HPDE6-E6E7 (cell line): ENCODE measurements around the gene TKTL2.
A peak's percentile ranks its signal among the peaks of the same experiment; 100 is the strongest.

ENCODE experiments used
- DNase-seq: peaks from one replicate; pipeline ENCODE4 v3.0.0; 2011; ENCODE audit warnings: missing footprints; ENCODE audit errors: extremely low spot score

TKTL2 gene, protein sequence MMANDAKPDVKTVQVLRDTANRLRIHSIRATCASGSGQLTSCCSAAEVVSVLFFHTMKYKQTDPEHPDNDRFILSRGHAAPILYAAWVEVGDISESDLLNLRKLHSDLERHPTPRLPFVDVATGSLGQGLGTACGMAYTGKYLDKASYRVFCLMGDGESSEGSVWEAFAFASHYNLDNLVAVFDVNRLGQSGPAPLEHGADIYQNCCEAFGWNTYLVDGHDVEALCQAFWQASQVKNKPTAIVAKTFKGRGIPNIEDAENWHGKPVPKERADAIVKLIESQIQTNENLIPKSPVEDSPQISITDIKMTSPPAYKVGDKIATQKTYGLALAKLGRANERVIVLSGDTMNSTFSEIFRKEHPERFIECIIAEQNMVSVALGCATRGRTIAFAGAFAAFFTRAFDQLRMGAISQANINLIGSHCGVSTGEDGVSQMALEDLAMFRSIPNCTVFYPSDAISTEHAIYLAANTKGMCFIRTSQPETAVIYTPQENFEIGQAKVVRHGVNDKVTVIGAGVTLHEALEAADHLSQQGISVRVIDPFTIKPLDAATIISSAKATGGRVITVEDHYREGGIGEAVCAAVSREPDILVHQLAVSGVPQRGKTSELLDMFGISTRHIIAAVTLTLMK

DNA sequence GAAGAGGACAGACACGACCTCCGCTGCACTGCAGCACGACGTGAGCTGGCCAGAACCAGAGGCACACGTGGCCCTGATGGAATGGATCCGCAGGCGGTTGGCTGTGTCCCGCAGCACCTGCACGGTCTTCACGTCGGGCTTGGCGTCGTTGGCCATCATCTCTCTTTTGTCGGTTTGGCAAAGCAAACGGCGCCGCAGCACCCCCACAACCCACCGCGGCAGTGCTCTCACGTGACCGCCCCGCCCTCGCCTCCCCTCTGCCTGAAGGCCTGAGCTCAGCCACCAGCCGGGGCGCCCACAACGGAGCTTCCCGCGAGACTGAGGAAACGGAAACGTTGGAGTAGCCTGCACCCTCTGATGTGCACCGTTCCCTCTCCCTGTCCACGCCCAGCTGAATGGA is at the start of gene TKTL2:
TKTL2 (minus strand) TSS at position 179 of the 400 bp plus-strand sequence; CDS start at position 159, 20 bp downstream.
- no peak for DNase-seq

DNA sequence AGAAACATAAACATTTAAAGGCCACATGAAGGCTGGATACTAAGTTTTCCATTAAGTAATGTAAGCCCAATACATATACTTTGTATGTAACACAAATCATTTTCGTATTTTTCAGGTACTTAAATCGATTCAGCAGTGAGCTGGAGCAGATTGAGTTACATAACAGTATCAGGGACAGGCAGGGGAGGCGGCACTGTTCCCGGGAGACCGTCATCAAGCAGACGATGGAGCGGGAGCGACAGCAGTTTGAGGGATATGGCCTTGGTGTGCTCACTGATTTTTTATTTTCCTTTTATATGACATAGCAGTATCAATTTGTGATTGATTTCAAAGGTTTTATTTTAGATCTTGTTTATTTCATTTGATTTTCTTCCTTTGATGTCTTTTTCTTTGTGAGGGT is 41.6 kb upstream of the TKTL2 start:
- DNase-seq, result no peak

DNA sequence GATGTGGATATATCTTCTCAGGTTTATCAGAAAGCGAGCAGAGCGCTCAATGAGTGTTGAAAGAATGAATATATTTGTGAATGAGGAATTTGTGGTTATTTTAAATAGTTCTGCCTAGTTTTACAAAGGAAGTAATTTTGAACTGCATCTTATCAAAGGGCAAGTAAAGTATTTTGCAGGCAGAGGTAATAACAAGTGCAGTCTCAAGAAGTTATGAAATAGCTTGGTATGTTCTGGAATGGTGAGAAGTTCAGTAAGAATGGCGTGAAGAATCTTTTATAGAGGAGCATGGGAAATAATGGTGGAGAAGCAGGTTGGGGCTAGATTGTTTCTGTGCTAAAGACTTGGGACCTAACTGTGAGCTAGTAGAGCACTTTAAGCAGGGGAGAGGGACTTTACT is 31.8 kb upstream of the TKTL2 start:
- DNase-seq, result no peak

DNA sequence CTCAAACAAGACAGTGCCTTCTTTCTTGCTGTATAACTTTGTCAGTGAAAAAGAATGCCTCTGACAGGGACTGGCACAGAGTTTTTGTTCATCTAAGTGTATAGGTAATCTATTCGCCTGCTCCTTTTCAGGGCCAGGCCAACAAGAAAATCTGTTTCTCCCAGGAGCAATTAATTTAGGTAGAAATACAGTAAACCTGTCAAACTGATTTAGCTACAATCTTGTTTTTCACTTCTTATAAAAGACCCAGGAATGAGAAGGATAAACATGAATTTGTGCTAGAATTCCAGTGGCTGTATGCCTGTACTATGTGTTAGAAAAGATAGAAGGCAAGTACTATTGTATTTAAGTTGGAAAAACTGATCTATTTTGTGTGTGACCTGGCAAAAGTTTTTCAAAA is 27.0 kb upstream of the TKTL2 start:
- no peak for DNase-seq

DNA sequence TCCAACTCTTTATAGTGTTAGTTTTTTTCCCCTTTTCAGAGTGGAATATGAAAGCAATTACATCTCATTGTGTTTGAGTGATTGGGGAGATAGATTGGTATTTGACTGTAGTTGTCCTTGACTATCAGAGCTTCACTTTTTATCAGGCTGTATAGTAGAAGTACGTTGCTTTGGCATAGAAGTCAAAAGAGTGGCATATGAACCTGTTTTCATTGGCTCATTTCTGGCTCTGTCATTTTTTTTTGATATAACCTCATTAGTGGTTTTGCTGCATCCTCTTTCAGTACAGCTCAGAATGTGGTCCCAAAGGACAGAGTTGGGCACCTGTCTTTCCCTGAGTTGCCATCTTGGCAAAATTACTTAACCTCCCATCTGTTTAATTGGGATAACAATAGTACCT is 22.3 kb upstream of the TKTL2 start:
- DNase-seq, result no peak

DNA sequence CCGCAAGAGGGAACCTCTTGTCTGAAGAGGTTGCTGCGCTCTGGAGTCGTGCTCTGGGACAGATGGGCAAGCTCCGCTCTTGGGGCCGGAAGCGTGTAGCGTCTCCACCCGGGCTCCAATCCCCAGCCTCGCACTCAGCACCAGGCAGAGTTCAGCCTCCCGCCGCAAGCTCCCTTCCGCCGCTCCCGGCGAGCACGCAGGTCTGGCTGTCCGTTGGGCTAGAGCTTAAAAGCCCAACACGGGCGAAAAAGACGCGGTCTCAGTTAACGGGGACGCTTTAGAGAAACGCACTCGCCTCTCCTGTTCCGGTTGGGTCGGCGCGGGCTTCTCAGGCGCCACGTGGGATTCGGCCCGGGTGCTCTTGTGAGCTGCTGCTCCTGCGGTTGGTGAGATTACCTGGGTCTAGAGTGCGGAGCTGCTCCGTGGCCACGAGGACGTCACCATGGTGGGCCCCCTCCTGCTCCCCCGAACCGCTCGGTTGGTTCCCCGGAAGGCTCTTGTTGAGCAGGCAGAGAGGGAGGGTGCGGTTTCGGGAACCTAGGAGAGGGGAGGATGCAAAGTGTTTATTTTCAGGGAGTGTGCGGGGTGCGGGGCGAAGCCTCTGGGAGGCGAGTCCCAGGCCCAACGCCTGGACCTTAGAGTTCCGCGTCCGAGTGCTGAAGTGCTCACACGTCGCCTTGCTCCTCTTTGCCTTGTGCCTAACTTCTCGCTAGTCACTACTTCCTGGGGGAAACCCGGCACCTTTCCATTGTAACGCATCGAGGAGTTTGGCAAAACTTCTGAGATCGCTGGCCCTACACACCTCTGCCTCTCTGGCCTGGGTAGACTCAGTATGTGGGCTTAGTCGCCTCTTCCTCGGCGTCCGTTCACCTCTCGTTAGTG is 21.0 kb upstream of the TKTL2 start, which contains the start of gene TMA16:
TMA16 (plus strand) TSS at position 331 of the 882 bp plus-strand sequence; CDS start at position 443, 112 bp downstream.
- peak; percentile 64 for DNase-seq

DNA sequence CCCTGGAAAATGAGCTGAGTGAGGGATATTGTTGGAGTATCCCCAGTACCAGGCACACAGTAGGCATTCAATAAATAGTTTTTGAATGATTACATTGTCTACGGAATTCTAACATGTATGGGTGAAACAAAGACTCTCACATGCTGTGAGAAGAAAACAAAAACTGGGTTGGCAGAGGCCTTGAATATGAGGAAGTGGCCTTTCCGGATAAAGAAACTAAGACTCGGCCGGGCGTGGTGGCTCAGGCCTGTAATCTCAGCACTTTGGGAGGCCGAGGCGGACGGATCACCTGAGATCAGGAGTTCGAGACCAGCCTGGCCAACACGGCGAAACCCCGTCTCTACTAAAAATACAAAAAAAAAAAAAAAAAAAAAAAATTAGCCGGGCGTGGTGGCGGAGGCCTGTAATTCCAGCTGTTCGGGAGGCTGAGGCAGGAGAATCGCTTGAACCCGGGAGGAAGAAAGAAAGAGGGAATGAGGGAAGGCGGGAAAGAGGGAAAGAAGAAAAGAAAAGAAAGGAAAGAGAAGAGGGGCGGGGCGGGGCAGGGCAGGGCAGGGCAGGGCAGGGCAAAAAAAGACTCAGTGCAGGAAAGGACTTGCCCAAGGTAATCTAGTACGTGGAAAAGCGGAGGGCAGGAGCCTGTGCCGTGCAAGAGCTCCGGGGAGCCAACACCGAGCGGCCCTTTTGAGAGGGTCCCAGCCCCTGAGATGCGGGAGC is 20.2 kb upstream of the TKTL2 start:
- no peak for DNase-seq

DNA sequence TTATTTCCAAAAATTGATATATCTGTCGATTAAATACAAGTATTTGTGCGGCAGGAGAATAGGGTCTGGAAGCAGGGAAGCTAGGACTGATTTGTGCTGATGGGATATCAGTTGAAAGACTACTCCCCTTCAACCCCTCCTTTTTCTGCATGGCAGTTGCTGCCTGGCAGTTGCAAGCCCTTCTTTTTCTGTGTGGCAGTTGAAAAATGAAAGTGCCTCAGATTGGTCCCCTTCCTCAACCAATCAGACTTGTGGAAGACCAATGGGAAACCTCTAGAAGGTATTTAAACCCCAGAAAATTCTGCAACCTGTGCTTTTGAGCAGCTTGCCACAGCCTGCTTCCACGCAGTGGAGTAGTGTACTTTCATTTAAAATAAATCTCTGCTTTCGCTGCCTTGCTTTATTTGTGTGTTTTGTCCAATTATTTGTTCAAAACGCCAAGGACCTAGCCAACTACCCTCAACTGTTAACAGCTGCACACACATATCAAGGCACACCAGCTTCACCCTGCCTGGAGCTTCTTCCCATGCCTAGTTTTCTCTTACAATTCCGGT is 19.5 kb upstream of the TKTL2 start:
- no peak for DNase-seq

DNA sequence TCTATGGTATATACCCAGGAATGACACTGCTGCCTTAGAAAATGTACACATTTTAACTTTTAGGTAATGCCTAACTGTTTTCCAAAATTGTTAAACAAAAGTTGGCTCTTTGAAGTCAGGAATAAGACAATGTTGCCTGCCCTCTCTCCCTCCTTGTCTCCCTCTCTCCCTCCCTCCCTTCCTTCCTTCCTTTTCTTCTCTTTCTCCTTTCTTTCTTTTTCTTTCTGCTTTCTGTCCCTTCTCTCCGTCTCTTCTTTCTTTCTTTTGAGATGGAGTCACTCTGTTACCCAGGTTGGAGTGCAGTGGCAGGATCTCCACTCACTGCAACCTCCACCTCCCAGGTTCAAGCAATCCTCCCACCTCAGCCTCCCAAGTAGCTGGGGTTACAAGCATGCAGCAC is 16.4 kb upstream of the TKTL2 start:
- no peak for DNase-seq

DNA sequence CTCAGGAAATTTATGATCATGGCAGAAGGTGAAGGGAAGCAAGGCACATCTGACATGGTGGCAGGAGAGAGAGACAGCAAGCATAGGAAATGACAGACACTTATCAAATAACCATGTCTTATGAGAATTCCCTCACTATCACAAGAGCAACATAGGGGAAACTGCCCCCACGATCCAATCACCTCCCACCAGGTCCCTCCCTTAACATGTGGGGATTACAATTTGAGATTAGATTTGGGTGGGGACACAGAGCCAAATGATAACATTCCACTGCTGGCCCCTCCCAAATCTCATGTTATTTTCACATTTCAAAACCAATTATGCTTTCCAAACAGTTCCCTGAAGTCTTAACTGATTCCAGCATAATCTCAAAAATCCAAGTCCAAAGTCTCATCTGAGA is 12.8 kb upstream of the TKTL2 start:
- DNase-seq, result no peak

DNA sequence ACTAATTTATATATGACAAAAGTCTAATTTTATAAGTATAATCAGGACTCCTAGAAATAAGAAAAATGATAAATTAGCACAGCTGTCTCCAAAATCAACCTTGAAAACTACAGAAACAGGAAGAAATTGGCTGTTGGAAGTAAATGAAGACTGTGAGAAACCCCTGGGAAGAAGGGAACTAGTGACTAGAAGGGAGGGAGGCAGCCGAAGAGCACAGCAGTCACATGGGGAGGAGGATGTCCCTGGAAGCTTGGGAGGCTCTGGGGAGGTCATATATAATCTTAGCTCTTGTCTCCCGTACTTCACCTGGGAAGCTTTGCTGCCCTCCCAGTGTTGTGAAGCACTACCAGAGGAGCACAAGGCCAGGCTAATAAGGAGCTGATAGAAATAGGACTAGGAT is 12.0 kb upstream of the TKTL2 start:
- no peak for DNase-seq

DNA sequence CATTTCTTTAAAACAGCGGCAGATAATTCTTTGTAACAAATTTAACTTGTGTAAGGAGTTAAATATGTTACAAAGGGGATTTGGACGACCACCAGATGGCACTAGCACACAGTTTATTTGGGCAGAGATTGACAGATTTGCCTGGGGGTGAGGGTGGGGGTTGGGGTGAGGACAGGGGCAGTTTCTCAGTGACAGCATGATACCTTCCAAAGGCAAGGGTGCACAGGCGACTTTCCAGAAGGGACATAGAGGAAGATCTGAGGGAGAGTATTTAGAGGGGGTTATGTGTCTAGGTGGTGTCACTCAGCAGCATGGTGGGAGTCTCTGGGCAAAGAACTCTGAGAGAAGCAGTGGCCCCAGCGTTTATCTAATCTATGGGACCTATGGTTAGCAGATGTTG is 11.4 kb upstream of the TKTL2 start:
- no peak for DNase-seq

DNA sequence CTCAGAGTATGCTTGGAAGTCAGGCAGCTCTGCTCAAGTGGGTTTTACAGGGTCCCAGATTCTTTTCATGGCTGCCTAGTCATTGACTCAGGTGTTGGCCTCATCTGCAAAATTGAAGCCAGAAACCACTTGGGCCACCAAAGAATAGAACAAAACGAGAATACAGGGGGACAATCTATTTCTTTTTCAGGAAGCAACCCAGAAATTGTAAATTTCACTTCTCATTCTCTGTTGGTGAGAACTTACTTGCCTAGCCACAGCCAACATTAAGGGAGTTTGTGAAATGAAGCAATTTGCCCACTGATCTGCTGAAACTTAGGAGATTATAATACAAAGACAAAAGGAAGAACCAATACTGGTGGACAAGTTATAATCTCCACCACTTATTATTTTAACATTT is 8.6 kb upstream of the TKTL2 start:
- no peak for DNase-seq

DNA sequence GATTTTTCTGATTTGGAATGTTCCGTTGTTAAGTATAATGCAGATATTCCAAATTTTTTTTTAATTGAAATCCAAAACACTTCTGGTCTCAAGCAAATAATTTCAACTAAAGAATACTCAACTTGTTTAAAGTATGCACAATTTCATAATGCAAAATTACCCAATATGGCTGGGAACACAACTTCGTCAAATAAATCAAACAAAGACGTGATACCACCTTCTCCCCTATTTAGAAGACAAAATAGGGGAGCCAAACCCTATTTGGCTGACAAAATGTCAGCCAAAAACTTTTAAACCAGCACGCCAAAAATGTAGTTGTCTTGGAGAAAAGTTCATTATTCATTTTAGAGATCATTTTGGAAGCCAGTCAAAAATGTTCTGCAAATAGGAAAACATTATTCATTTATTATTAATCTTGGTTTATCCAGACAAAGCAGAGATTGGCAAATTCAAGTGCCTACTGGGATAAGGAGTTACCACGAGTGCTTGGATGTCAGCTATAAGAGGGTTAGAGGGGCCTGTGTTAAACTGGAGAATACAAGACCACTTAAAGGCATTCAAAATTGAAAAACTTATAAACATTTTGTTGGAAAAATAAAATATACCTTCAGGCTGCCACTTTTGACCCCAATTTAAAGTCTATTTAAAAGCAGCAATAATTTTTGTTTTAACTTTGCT is 3.3 kb upstream of the TKTL2 start:
- DNase-seq, result no peak

DNA sequence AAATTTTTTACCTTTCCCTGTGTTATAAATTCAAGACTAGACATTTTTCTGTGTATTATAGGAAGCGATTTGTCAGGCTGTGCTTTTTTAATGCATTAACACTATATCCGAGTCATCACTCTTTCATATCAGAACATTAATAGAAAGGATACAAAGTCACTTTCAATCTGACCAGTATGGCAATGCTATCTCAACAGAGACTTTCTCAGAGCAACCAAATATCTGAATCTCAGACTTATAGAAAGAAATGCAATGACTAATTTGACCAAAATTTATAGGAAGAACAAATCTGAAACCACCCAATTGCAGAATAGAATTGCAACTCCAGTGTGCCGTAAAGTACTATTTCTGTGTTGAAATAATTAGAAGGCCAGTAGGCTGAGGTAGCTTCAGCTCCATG is 473 bp upstream of the TKTL2 start:
- no peak for DNase-seq

DNA sequence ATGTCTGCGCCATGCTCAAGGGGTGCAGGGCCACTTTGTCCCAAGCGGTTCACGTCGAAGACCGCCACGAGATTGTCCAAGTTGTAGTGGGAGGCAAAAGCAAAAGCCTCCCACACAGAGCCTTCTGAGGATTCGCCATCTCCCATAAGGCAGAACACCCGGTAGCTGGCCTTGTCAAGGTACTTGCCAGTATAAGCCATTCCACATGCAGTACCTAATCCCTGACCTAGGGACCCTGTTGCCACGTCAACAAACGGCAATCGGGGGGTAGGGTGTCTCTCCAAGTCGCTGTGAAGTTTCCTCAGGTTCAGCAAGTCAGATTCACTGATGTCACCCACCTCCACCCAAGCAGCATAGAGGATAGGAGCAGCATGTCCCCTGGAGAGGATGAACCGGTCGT is 424 bp downstream of the TKTL2 start:
- DNase-seq, result no peak

DNA sequence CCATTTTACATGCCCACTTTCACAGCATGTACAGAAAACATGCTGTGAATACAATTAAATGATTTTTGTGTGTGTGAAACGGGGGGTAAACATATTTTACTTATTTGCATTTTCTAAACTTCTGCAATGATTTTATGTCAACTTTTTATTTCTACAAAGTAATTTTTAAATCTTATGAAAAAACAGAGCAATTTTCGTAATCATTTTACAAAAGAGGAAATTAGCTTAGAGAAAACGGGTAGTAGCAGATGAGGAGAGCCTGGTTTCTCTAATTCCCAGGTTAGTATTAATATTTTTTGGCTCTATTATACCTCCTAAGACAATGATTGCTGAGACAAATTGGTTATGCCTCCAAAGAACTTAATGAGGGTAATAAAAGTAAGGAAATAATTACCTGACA is 3.2 kb downstream of the TKTL2 start:
- DNase-seq, result no peak

DNA sequence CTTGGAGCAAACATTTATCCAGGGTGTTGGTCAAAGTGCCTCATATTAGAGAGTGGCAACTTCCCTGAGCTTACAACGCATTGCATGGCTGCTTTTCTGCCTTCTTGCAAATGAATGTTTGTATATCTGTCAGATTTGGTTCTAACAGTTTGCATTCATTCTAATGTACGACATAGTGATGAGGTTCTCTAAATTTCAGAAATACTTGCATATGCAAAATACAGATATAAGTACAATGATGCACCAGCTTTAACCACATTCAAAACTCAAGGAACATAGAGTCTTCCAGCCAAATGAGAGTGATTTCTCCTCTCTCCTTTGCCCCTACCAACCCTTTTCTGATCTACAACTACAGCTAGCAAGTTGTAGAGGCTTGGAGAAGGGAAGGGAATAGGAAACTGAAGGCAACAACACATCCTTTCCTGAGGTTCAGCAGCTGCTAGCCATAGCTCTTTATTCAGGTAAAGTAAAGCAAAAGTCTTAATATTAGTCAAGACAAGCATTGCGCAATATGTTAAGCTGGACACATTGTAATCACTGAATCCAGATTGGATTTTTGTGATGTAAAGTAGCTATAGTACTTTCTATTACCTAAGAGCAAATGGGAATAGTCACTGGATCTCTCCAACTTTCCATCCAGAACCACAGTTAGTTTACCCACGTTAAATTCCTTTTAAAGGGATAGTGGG is 6.3 kb downstream of the TKTL2 start:
- DNase-seq, result no peak

DNA sequence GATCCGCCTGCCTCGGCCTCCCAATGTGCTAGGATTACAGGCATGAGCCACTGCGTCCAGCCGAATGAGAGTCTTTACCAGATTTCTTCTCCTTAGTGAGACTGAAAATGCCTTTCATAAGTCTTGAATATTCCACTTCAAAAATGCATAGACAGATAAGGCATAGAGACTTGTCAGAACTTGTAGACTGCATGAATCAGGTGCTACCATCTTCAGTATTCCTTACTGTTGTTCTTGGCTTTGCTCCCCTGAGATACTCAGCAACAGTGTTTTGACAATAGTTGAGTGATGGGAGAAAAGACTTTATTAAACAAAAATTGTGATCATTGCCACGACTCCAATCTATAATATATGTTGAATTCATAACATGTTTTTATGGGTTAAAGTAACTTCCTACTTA is 11.0 kb downstream of the TKTL2 start:
- peak; percentile 66 for DNase-seq

DNA sequence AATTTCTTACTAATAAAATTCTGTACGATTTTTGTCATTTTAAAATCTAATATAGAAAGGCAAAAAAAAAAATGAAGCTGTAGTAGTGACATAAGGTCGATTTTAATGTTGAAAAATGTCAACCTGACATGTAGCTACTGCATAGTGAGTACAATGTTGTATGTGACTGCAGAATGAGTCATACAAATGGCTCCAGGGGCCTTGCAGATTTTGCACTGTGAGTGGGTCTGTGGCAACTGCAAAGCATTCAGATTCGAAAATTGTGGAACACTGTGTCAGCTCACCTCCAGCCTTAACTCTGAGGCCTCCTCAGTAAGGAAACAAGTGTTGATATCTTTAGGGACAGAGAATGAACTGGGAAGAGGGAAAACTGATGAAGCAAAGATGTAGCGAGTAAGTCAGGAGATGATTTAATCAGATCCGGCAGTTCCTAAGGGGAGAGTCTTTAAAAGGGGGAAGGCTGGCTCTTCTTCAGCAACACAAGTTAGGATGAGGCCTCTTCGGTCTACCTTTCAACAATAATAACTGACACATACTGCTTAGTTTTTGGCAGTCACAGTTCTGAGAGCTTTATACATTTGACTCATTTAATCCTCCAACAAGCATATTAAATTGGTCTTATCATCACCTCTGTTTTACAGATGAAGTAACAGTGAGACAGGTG is 24.9 kb downstream of the TKTL2 start:
- peak; percentile 64 for DNase-seq
